Stimulated activated CD8-positive, alpha-beta memory T cell treated with anti-CD3 and anti-CD28 coated beads, Interleukin-7, amount 100 ng/mL, for 1 hour (primary cell): ENCODE data around the gene MTCH1.
"Not testable (repeated sequence)": the region's sequence is repeated elsewhere in the genome, so short reads cannot be mapped to it uniquely, and the experiment has no call there.

Experiments
- DNase-seq, 2 donors: peaks; one replicate each; pipeline ENCODE4 v3.0.0-alpha.2; 2020; ENCODE audit warnings: low read depth in 2 of 2

The MTCH1 gene

GRCh38 chr6:36997811-36998722 lies 12.1 kb upstream of the MTCH1 start:
- DNase-seq: no peak

DNA sequence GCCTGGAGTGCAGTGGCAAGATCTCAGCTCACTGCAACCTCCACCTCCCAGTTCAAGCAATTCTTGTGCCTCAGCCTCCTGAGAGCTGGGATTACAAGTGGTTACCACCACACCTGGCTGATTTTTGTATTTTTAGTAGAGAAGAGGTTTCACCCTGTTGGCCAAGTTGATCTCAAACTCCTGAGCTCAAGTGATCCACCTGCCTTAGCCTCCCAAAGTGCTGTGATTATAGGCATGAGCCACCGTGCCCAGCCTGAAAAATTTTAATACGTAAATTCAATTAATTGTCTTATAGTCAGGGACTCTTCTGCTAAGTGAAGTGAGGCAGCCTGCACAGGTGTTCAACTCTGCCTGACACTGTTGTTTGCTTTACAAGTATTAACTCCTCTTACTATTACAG lies 4.4 kb upstream of the MTCH1 start:
- DNase-seq: not testable (repeated sequence)

DNA sequence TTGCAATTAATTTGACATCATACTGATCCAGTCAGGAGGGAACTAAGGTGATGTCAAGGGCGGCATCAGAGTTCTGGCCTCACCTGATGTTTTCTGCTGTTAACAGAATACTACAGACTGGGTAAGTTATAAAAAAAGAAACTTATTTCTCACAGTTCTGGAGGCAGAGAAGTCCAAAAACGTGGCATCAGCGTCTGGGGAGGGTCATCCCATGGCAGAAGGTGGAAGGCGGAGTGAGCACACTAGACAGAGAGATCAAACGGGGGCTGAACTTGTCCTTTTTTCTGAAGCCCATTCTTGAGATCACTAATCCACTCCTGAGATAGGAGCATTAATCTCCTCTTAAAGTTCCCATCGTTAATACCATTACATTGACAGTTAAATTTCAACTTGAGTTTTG lies 3.3 kb upstream of the MTCH1 start:
- DNase-seq: no peak

DNA sequence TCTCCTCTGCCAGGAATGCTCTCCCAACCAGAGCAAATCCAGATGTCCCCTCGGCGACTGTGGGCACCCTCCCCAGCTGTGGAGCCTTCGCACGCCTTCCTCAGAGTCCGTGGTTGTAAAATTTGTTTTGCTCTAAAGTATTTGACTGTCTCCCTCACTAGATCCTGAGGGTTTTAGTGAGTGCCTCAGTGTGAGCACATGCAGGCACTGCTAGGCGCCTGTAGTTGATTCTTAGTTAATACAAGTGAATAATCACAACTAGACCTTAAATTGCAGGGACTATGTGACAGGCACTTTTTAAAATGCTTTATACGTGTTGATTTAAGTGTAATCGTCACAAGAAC lies 680 bp upstream of the MTCH1 start:
- no peak for DNase-seq

- DNase-seq: no peak
These were observed 584 bp downstream of the MTCH1 start for GRCh38 chr6:36985417-36985807.

- no peak for DNase-seq
These were observed 1.2 kb downstream of the MTCH1 start for GRCh38 chr6:36984581-36985416.

DNA sequence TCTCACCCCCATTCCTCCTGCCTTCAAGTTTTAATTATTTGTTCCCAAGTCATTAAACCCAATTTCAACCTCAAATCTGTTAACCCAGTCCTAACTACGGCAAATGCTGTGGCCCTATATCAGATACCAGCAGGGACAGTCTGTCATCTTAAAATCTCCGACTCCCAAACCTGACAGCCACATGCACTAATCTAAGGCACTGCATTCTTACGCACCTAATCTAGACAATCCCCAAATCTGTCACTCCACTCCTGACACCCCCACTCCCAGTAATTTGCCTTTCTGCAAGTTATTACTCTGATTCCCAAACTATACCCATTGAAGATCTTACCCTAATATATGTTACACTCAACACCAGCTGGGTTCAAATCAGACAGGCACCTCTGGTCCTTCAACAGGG lies 2.5 kb downstream of the MTCH1 start:
- DNase-seq: no peak

DNA sequence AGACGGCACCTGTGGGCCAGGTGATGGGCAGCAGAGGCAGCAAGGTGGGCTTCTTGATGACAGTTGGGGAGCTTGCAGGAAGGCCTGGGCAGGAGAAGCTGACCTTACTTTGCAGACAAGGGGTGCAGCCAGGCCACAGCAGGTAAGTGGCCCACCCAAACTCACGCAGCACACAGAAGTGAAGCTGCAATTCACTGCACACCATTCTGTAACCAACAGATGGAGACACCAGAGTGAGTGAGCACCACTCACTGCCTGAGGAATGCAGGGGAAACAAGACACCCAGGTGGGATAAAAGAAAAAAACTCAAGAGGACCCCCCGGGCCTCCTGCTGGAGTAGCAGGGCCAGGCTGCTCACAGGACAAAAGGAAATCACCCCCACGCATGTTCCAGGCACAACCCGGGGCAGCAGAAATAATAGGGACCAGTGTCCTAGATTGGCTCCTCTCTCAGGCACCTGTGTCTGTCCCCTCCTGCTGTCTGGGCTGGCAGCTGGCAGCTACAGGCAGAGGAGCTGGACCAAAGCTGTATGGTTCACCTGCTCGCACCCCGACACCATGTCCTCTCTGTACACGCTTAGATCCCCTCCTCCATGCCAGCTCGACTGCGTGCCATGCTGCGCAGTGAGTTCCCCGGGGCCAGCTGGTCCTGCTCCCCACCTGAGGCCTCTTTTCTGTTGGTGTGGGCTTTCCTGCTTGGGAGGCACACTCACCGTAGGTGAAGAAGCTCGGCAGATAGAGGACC lies 4.9 kb downstream of the MTCH1 start:
- no peak for DNase-seq

DNA sequence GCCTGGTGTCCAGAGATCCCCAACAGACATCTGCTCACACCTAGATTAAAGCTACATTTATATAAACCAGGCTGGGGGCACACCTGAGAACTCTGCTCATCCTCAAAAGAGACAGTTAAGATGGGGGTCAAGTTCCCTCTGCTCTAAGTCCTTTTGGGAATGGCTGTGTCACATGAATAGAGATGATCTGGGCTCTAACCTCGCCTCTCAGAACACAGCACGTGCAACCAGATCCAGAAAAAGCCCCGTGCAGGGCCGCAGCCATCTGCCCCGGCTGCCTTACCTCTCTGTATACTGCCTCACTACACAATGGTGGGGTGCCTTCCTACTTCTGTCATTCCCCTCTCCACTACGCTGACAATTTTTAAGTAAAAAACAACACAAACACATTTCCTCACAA lies 5.9 kb downstream of the MTCH1 start:
- no peak for DNase-seq

DNA sequence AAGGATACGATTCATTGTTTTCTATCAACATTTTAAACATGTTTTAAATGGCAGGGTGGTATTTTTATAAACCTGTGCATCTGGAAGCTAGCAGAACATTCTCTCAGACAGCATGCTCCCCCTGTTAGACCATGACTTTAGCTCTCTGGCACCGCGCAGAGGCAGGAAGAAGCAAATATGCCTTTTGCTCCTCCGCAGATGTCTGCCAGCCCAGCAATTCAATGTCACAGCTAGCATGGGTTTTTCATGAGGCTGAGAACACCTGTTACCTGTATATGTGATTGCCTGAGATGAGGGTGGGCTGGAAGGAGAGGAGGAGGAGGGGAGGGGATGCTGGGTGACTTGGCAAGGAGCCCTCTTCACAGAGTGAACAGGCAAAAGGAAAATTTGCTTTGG lies 6.7 kb downstream of the MTCH1 start:
- no peak for DNase-seq

DNA sequence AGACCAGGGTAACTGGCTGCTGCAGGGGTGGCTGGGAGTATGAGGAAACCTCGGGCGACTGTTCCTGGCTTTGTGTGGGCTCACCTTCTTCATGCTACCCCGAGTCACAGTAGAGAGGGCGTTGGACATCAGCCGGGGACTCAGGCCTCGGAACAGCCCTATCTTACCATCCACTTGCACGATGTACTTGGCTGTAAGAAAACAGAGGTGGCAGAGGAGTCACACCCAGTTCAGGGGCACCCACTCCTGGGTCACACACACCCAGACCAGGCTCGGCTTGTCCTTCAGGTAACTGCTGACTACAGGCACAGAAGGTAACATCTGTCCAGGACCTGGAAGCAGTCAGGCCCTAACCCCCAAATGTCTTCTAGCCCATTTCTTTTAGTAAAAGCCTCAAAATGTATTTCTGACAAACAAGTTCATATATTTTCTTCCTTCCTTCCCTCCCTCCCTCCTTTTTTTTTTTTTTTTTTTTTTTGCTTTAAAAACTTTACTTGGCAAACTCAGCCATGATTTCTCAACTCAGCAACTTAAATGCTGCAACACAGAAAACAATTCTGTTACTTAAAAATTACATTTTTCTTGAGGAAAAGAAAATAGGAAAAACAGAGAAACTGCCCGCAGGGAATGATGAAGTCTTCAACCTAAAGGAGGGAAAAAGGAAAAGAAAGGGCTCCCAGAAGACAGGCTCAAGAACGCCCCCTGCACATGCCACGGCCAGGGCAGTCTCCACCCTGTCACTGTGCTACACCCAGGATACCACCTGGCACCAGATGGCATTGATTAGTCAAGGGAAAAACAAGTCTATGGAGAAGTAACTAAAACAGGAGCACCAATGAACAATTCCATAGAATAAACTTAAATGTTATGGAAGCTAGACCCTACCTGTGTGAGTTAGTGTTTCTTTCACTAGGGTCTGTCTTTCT lies 7.3 kb downstream of the MTCH1 start:
- DNase-seq: no peak

- no peak for DNase-seq
These were observed 8.5 kb downstream of the MTCH1 start for GRCh38 chr6:36977470-36977941.

DNA sequence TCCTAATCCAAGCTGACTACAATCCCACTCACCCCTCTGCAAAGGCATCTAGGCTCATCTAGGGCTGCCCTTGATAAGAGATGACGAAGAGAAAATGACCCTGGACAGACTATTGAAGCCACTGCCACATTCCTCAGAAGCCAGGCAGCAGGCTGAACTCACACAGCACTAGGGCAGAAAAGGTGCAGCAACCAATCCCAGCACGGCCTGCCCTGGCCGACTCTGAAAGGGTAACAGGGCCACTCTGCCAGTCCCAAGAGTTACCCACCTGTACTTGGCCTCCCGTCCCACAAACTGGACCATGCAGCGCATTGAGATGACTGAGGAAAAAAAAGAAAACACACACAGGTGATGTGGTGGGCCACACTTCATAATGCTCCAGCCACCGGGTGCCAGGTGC lies 9.1 kb downstream of the MTCH1 start:
- no peak for DNase-seq

DNA sequence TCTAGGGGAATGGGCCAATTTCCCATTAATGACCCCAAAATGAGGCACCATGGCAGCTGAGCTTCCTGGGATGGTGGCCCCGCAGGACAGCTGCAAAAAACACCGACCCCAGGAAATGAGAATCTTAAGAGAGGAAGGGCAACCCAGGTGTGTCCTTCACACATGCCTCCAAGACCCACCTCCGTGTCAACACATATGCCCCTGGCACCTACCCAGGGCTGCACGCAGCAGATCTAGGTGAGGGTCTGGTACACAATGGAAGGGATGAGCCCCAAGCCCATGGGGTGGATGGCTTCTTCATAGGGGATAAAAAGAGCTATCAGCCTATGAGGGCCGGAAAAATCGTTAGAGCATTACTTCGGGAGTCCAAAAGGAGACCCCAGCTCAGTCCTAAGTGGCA lies 9.5 kb downstream of the MTCH1 start:
- DNase-seq: no peak

GRCh38 chr6:36976007-36976264 lies 10.1 kb downstream of the MTCH1 start:
- DNase-seq: no peak

DNA sequence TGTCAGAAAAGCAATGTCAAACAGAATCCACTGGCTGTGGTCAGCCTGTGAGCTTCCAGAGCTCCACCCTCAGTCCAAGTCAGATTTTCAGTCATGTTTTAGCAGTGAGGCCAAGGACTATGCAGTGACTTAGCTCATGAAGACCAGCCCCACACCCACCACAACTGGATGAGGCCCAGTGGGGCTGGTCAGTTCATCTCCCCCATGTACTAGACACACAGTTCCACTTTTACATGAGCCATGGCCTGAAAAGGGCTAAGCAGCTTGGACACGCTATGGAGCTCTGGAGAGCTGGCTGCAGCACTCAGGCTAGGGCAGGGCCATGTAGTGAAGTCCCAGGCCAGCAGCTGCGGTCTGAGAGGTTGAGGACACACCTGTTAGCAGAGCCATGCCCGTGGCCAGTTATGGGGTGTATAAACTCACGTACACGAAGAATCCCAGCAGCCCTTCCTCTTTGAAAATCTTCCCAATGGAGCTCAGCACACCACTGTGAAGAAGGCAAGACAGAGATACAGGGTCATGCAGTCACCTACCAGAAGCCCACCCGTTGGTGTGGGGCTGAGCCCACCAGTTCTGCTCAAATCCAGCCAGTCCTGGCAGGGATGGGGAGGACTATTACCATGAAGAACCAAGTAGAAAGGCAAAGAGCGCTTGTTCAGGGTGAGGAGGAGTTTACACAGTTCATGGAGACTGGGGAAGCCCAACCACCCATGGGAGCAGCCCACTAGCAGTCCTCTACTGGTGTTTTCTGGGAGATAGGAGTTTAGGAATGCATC lies 10.6 kb downstream of the MTCH1 start:
- no peak for DNase-seq

- DNase-seq: no peak
These were observed 12.3 kb downstream of the MTCH1 start for GRCh38 chr6:36973647-36974046.

DNA sequence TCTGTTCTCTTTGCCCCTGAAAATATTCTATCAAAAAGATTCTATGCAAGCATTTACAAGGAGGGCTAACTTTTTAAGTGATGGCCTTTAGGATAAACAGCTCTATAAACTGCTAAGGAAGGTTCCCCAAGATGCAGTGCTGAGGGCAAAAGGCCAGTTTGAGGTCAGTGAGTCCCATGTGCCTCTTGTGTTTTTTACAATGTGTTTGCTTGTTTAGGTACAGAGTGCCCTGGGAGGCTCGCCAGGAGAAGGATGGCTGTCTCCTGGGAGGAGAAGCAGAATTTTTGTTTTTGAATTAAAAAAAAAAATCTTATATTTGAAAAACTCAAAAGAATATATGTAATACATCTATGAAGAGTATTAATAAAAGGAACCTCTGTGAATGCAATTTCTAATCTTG lies 12.8 kb downstream of the MTCH1 start:
- no peak for DNase-seq

GRCh38 chr6:36971921-36972673 lies 13.9 kb downstream of the MTCH1 start:
- DNase-seq: no peak
